ENCODE data around the gene LAMA2. TPM values are rescaled to one million over a fixed set of nuclear protein-coding genes. Genes with fewer than 3 reads are reported as not detected.

LAMA2 gene
- total RNA-seq, 1 experiment from 2014 or later = 8.2 TPM

DNA sequence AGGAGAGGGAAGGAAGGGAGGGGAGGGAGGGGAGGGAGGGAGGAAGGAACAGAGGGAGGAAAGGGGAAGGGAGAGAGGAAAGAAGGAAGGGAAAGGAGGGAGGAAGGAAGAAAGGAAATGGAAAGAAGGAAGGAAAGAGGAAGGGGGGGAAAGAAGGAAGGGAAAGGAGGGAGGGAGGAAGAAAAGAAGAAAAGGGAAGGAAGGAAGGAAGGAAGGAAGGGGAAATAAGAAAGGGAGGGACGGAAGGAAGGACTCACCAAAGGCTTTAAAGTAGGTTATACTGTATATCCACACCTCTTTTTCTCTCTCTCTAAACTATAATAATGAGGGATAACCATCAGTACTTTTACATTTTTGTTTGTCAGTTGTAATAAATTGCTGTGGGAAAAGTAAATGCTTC is 502.2 kb downstream of the LAMA2 start:
- no peak overlapping the region for H3K4me3 ChIP-seq (replicated peaks in 1 of 2; ENCODE audit: low read depth in 1 of 2, low read length in 2 of 2)
- H3K4me1 ChIP-seq (ENCODE audit: control insufficient read depth in 1 of 2, insufficient read depth in 2 of 2, low read length in 2 of 2) = no peaks in the 10 kb centered on the region
- H3K36me3 ChIP-seq (ENCODE audit: control insufficient read depth in 1 of 2, insufficient read depth in 2 of 2, low read length in 2 of 2) = no peaks in the 10 kb centered on the region
- ChIA-PET POLR2A (no interaction called here), RAD21 (ENCODE audit: low non-redundant PET in 1 of 2, low total read pairs in 2 of 2, uncharacterized antibody in 2 of 2, unreplicated experiment in 2 of 2) (no interaction called here), CTCF (no interaction called here)
- ATAC-seq = no peak
- no peak for DNase-seq (ENCODE audit: low read depth, low spot score)
- no peaks in the 10 kb centered on the region for H3K9me3 ChIP-seq (ENCODE audit: control insufficient read depth in 1 of 2, insufficient read depth in 1 of 2, low read depth in 1 of 2, low read length in 2 of 2)
- H4K20me1 ChIP-seq (ENCODE audit: insufficient read depth) = no peaks in the 10 kb centered on the region
- H3K9ac ChIP-seq (ENCODE audit: low read length) = no peak overlapping the region
- TF ChIP-seq FOSL1 (IDR thresholded peaks at IDR 0.05; ENCODE audit: low read depth) (no peak), CEBPB (IDR thresholded peaks at IDR 0.05; ENCODE audit: low read depth) (no peak), JUND (IDR thresholded peaks at IDR 0.05) (no peak), SRF (IDR thresholded peaks at IDR 0.05; ENCODE audit: low read depth) (no peak), POLR2A (IDR thresholded peaks at IDR 0.05; ENCODE audit: borderline replicate concordance, extremely low read depth, insufficient read depth, insufficient read length) (no peak), YY1 (IDR thresholded peaks at IDR 0.05; ENCODE audit: extremely low read depth, insufficient replicate concordance, low read depth, low read length) (no peak)
- no TSS peak for BruUV-seq (replicated peaks)
- H2AFZ ChIP-seq (ENCODE audit: low read depth, low read length, poor library complexity, severe bottlenecking) = no peak overlapping the region
- H3K27me3 ChIP-seq (ENCODE audit: insufficient read depth, low read length) = no peaks in the 10 kb centered on the region
- H3K27ac ChIP-seq (ENCODE audit: low read depth, low read length) = no peak overlapping the region
- intact Hi-C loops (cut with micrococcal nuclease) = no loop called here
- no peaks in the 10 kb centered on the region for H3K9me2 ChIP-seq (ENCODE audit: insufficient read depth)
- H3K79me2 ChIP-seq (ENCODE audit: insufficient read depth, low read length) = no peaks in the 10 kb centered on the region
- no peak overlapping the region for H3K4me2 ChIP-seq (ENCODE audit: low read length)

DNA sequence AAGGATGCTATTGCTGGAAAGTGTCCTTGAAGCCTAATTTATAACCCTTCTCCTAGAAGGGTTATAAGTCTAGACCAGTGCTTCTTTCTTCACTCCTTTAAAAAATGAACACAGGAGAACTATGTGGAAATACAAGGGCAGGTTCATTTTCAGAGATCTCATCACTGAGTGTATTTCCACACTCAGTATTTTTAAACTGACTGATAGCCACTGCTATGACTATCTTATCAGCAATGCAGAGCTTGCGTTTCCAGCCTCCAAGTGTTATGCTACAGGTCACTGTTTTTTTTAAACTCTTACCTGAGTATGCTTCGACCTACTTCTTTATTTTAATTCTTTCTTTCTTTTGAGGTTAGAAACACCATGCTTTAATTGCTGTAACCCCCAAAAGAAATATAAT is 508.0 kb downstream of the LAMA2 start:
- no peaks in the 10 kb centered on the region for H4K20me1 ChIP-seq (ENCODE audit: insufficient read depth)
- H3K27me3 ChIP-seq (ENCODE audit: insufficient read depth, low read length) = no peaks in the 10 kb centered on the region
- H2AFZ ChIP-seq (ENCODE audit: low read depth, low read length, poor library complexity, severe bottlenecking) = no peak overlapping the region
- no peaks in the 10 kb centered on the region for H3K9me3 ChIP-seq (ENCODE audit: control insufficient read depth in 1 of 2, insufficient read depth in 1 of 2, low read depth in 1 of 2, low read length in 2 of 2)
- H3K9me2 ChIP-seq (ENCODE audit: insufficient read depth) = no peaks in the 10 kb centered on the region
- intact Hi-C loops (cut with micrococcal nuclease) = no loop called here
- POLR2A ChIA-PET = no interaction called here
- H3K36me3 ChIP-seq (ENCODE audit: control insufficient read depth in 1 of 2, insufficient read depth in 2 of 2, low read length in 2 of 2) = no peaks in the 10 kb centered on the region
- ATAC-seq = no peak
- H3K4me1 ChIP-seq (ENCODE audit: control insufficient read depth in 1 of 2, insufficient read depth in 2 of 2, low read length in 2 of 2) = no peaks in the 10 kb centered on the region
- H3K79me2 ChIP-seq (ENCODE audit: insufficient read depth, low read length) = no peaks in the 10 kb centered on the region
- BruUV-seq (replicated peaks) = no TSS peak
- TF ChIP-seq, protein P1, sequence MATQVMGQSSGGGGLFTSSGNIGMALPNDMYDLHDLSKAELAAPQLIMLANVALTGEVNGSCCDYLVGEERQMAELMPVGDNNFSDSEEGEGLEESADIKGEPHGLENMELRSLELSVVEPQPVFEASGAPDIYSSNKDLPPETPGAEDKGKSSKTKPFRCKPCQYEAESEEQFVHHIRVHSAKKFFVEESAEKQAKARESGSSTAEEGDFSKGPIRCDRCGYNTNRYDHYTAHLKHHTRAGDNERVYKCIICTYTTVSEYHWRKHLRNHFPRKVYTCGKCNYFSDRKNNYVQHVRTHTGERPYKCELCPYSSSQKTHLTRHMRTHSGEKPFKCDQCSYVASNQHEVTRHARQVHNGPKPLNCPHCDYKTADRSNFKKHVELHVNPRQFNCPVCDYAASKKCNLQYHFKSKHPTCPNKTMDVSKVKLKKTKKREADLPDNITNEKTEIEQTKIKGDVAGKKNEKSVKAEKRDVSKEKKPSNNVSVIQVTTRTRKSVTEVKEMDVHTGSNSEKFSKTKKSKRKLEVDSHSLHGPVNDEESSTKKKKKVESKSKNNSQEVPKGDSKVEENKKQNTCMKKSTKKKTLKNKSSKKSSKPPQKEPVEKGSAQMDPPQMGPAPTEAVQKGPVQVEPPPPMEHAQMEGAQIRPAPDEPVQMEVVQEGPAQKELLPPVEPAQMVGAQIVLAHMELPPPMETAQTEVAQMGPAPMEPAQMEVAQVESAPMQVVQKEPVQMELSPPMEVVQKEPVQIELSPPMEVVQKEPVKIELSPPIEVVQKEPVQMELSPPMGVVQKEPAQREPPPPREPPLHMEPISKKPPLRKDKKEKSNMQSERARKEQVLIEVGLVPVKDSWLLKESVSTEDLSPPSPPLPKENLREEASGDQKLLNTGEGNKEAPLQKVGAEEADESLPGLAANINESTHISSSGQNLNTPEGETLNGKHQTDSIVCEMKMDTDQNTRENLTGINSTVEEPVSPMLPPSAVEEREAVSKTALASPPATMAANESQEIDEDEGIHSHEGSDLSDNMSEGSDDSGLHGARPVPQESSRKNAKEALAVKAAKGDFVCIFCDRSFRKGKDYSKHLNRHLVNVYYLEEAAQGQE (IDR thresholded peaks at IDR 0.05; ENCODE audit: low read depth) = no peak
- no peak for TF ChIP-seq SIN3A (IDR thresholded peaks at IDR 0.05; ENCODE audit: low read depth)
- RAD21 ChIA-PET (ENCODE audit: low non-redundant PET in 1 of 2, low total read pairs in 2 of 2, uncharacterized antibody in 2 of 2, unreplicated experiment in 2 of 2) = no interaction called here
- H3K27ac ChIP-seq (ENCODE audit: low read depth, low read length) = no peak overlapping the region
- DNase-seq (ENCODE audit: low read depth, low spot score) = no peak
- no peak overlapping the region for H3K4me2 ChIP-seq (ENCODE audit: low read length)
- no peak overlapping the region for H3K4me3 ChIP-seq (replicated peaks in 1 of 2; ENCODE audit: low read depth in 1 of 2, low read length in 2 of 2)
- H3K9ac ChIP-seq (ENCODE audit: low read length) = no peak overlapping the region
- CTCF ChIA-PET = no interaction called here
